ENCODE measurements around the gene NOX1. TPM values are rescaled to one million over a fixed set of nuclear protein-coding genes. Genes with fewer than 3 reads are reported as not detected.
"Not testable (repeated sequence)": the region's sequence is repeated elsewhere in the genome, so short reads cannot be mapped to it uniquely, and the experiment has no call there.

Gene NOX1
- total RNA-seq, 4 donors from 2014 or later: 17.6 to 31.8 (median 23.7) TPM

DNA sequence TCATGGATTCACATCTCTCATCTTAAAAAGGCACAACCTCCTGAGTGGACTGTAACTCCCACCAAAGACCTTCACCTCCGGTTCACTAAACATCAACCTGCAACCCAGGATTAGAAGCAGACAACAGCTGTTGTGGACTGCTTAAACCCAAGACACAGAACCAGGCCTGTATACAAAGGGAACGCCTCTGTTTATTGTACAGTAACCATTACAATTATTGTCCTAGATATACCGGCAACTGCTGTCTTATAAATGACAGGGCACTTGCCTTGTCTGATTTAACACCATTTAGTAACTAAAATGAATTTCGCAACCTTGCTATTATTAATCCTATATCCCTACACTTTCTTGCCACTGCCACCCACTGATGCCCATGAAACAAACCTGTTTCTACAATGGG is 76.8 kb downstream of the NOX1 start:
- Histone ChIP-seq H3K36me3 (no peaks in the 10 kb centered on the region), H3K4me3 (no peak overlapping the region), H3K27me3 (no peaks in the 10 kb centered on the region), H3K27ac (peak overlapping the region in 1 of 4 donors; percentile 20), H3K9me3 (no peaks in the 10 kb centered on the region), H3K4me1 (no peaks in the 10 kb centered on the region)
- no peak for TF ChIP-seq POLR2A (IDR thresholded peaks at IDR 0.05)
- no peak for TF ChIP-seq EP300 (IDR thresholded peaks at IDR 0.05; ENCODE audit: low read depth)
- TF ChIP-seq POLR2AphosphoS5 (IDR thresholded peaks at IDR 0.05): no peak
- in situ Hi-C loops (cut with MboI; ENCODE audit: low pct_ligation_motif_present in 1 of 4, low pct_unique_long_range_greater_than_20kb in 1 of 4, low sequenced_read_pairs in 3 of 4) (no loop called here), intact Hi-C loops (cut with DNase I; ENCODE audit: low total_unique reads) (no loop called here)
- DNase-seq: no peak
- 66% methylated on average over 4 of the region's 4 CpGs; no CpG with 5 or more reads in 1 of the 2 donors for WGBS, 2 donors (ENCODE audit: low coverage in 1 of 2)

DNA sequence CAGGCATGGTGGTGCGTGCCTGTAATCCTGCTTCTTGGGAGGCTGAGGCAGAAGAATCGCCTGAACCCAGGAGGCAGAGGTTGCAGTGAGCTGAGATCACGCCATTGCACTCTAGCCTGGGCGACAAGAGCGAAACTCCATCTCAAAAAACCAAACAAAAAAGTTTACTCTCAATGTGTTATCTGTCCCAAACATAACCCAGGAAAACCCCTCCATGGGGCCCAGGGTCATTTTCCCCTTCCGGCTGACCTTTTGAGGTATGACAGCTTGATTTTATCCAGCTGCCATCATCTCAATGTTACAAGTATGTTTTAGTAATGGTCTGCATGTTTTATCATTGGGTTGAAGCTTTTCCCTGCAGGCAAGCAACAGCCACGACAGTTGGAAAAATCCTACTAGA is 77.8 kb downstream of the NOX1 start:
- 84% methylated on average over 7 of the region's 7 CpGs; no CpG with 5 or more reads in 1 of the 2 donors for WGBS, 2 donors (ENCODE audit: low coverage in 1 of 2)
- H3K4me3 ChIP-seq; in situ Hi-C loops (cut with MboI; ENCODE audit: low pct_ligation_motif_present in 1 of 4, low pct_unique_long_range_greater_than_20kb in 1 of 4, low sequenced_read_pairs in 3 of 4); H3K9me3 ChIP-seq; H3K27ac ChIP-seq; H3K27me3 ChIP-seq; H3K4me1 ChIP-seq; H3K36me3 ChIP-seq; intact Hi-C loops (cut with DNase I; ENCODE audit: low total_unique reads); DNase-seq: not testable (repeated sequence)

Small RNA genes lying within 50 kb of the gene (small RNA-seq; reads per million reads assigned to genes)
- gene RF00411: 0 to 0.28 (median 0) reads per million in 4 donors

Other genes with a start within 250 kb of the NOX1 start
- gene TSPAN6, start 237.6 kb downstream of the NOX1 start, total RNA-seq: 100 to 1,000 TPM in 2 of 4 donors, 10 to 100 TPM in 2; 16.7 to 114 (median 70.3) TPM
- 10 to 100 TPM in 2 of 4 donors, 1 to 10 TPM in 2; 9.3 to 72.2 (median 13.1) TPM for gene SRPX2, start 230.2 kb downstream of the NOX1 start, total RNA-seq
- gene SYTL4, start 142.2 kb downstream of the NOX1 start, total RNA-seq: 10 to 100 TPM; 39.0 to 49.7 (median 43.1) TPM
- gene CSTF2, start 54.0 kb downstream of the NOX1 start, total RNA-seq: 10 to 100 TPM; 15.3 to 26.5 (median 18.0) TPM
- 1 to 10 TPM; 1.9 to 5.9 (median 2.2) TPM for gene XKRX, start 54.6 kb upstream of the NOX1 start, total RNA-seq
- not detected for gene ARL13A, start 95.3 kb upstream of the NOX1 start, total RNA-seq
- gene TRMT2B, start 177.8 kb upstream of the NOX1 start, total RNA-seq: 10 to 100 TPM; 14.9 to 25.4 (median 21.7) TPM
- 1 to 10 TPM; 2.0 to 9.1 (median 6.6) TPM for gene TMEM35A, start 204.5 kb upstream of the NOX1 start, total RNA-seq
- gene CENPI, start 223.8 kb upstream of the NOX1 start, total RNA-seq: 1 to 10 TPM in 2 of 4 donors, under 1 TPM in 1, not detected in 1; 0.68 to 1.7 (median 1.2) TPM

Measured in transverse colon (tissue), 4 donors.